GM23338 (cell line): ENCODE data around the gene ZNF346. TPM values are rescaled to one million over a fixed set of nuclear protein-coding genes. Genes with fewer than 3 reads are reported as not detected.

Experiments used
- ATAC-seq: fragments of 200-7000 bp; cut with Tn5 transposase; 3 replicates; pipeline ENCODE4 v1.9.1; 2020
- DNase-seq: peaks from one replicate; pipeline ENCODE4 v3.0.0-alpha.2; 2015; ENCODE audit warnings: low spot score
- H2AFZ ChIP-seq: fragments of 200-600 bp; sonication (generic); 2 replicates; pipeline ENCODE4 v1.8.0; 2016; ENCODE audit warnings: antibody characterized with exemption, mild to moderate bottlenecking, moderate library complexity
- H3F3A ChIP-seq: fragments of 200-600 bp; sonication (generic); replicated peaks from 2 replicates; pipeline ENCODE4 v1.8.0; 2017; ENCODE audit warnings: antibody characterized with exemption, mixed run types, low read depth
- H3K27ac ChIP-seq: fragments of 200-600 bp; sonication (generic); 2 replicates; pipeline ENCODE4 v1.6.1; 2016; ENCODE audit warnings: low read depth
- H3K27me3 ChIP-seq: fragments of 200-600 bp; sonication (generic); 2 replicates; pipeline ENCODE4 v1.8.0; 2016; ENCODE audit warnings: mild to moderate bottlenecking, mixed run types, moderate library complexity; ENCODE audit not compliant: insufficient read depth
- H3K36me3 ChIP-seq: fragments of 200-600 bp; sonication (generic); 2 replicates; pipeline ENCODE4 v1.8.0; 2016; ENCODE audit warnings: mild to moderate bottlenecking; ENCODE audit not compliant: insufficient read depth
- H3K4me1 ChIP-seq: fragments of 200-600 bp; sonication (generic); 2 replicates; pipeline ENCODE4 v1.8.0; 2016; ENCODE audit warnings: mild to moderate bottlenecking, moderate library complexity; ENCODE audit not compliant: insufficient read depth
- H3K4me2 ChIP-seq: fragments of 200-600 bp; sonication (generic); 2 replicates; pipeline ENCODE4 v1.7.1; 2017; ENCODE audit warnings: mixed run types
- H3K4me3 ChIP-seq: fragments of 200-600 bp; sonication (generic); 2 replicates; pipeline ENCODE4 v1.6.1; 2016; ENCODE audit warnings: mixed run types
- H3K79me2 ChIP-seq: fragments of 200-600 bp; sonication (generic); replicated peaks from 2 replicates; pipeline ENCODE4 v1.8.0; 2017; ENCODE audit warnings: mild to moderate bottlenecking; ENCODE audit not compliant: insufficient read depth
- H3K9me2 ChIP-seq: fragments of 200-600 bp; sonication (generic); 2 replicates; pipeline ENCODE4 v1.8.0; 2017; ENCODE audit not compliant: insufficient read depth
- H4K20me1 ChIP-seq: fragments of 200-600 bp; sonication (generic); replicated peaks from 2 replicates; pipeline ENCODE4 v1.8.0; 2017; ENCODE audit warnings: mild to moderate bottlenecking; ENCODE audit not compliant: insufficient read depth
- H3K27ac Mint-ChIP-seq: 2 replicates; pipeline ENCODE4 v1.8.0; 2020; ENCODE audit warnings: inconsistent platforms, mild to moderate bottlenecking, moderate library complexity, mixed read lengths
- H3K27me3 Mint-ChIP-seq: 3 replicates; pipeline ENCODE4 v1.8.0; 2022; ENCODE audit warnings: low read depth, mild to moderate bottlenecking, moderate library complexity, mixed read lengths, inconsistent platforms; ENCODE audit not compliant: insufficient read depth, poor library complexity
- H3K36me3 Mint-ChIP-seq: 3 replicates; pipeline ENCODE4 v1.8.0; 2021; ENCODE audit warnings: low read depth, mild to moderate bottlenecking, inconsistent platforms, moderate library complexity, mixed read lengths
- H3K4me1 Mint-ChIP-seq: 3 replicates; pipeline ENCODE4 v1.8.0; 2020; ENCODE audit warnings: mild to moderate bottlenecking, inconsistent platforms, mixed read lengths
- H3K4me3 Mint-ChIP-seq: 3 replicates; pipeline ENCODE4 v1.8.0; 2021; ENCODE audit warnings: moderate library complexity, mild to moderate bottlenecking, inconsistent platforms, mixed read lengths
- H3K9me3 Mint-ChIP-seq: 3 replicates; pipeline ENCODE4 v1.8.0; 2020; ENCODE audit warnings: moderate library complexity, mild to moderate bottlenecking, inconsistent platforms, mixed read lengths
- CTCF ChIP-seq, 2 experiments: fragments of 200-600 bp in 1 of 2; sonication (generic) in 1 of 2; conservative IDR thresholded peaks; 2 replicates each; pipeline versions ENCODE4 v1.5.1 to v1.6.1; 2016 to 2017; ENCODE audit warnings: antibody characterized with exemption in 2 of 2, low read depth in 2 of 2, mild to moderate bottlenecking in 2 of 2, moderate library complexity in 1 of 2
- STAT1 ChIP-seq: IDR thresholded peaks from one replicate; pipeline ENCODE4 v1.6.1; 2016; ENCODE audit warnings: antibody characterized with exemption; ENCODE audit not compliant: unreplicated experiment
- ZNF114 ChIP-seq: fragments of 250-450 bp; sonication (Bioruptor Pico); IDR thresholded peaks from 2 replicates; pipeline ENCODE4 v1.5.0; 2020; ENCODE audit warnings: mild to moderate bottlenecking, moderate library complexity
- ZNF331 ChIP-seq: fragments of 250-450 bp; sonication (Bioruptor Pico); IDR thresholded peaks from 2 replicates; pipeline ENCODE4 v1.5.0; 2020; ENCODE audit warnings: low read depth, mild to moderate bottlenecking, moderate library complexity
- ZNF462 ChIP-seq: fragments of 250-450 bp; sonication (Bioruptor Pico); IDR thresholded peaks from 2 replicates; pipeline ENCODE4 v1.5.0; 2020; ENCODE audit warnings: mild to moderate bottlenecking, moderate library complexity
- polyA plus RNA-seq: library from polyadenylated mRNA; unstranded; fragments of >200 nt; fragmentation: Nextera tagmentation; extraction: Ambion mirVana; gene quantifications from 2 replicates; pipeline ENCODE4 v1.2.1, GENCODE V29; 2016
- total RNA-seq: library from RNA; depleted of rRNA; stranded (reverse); fragments of >200 nt; shearing (Covaris generic); gene quantifications from 2 replicates; pipeline ENCODE4 v1.2.3, GENCODE V29; 2014

The ZNF346 gene
- total and polyA plus RNA-seq, 2 experiments from 2014 or later, result 11.0 to 27.2 TPM

GRCh38 chr5:177094224-177095087 is 72.0 kb downstream of the ZNF346 start (continued):
- TF ChIP-seq ZNF462 (no peak), STAT1 (no peak), CTCF (conservative IDR thresholded peaks at IDR 0.05; ENCODE audit: low read depth in 2 of 2) (no peak), ZNF114 (CRISPR knock-in tag) (no peak)

- Histone ChIP-seq H4K20me1 (peaks cover 5% of the 10 kb centered on the region; the same call in 1 of the 2 replicates), H3K27ac (no peak overlapping the region), H3K4me1 (peaks cover 17% of the 10 kb centered on the region), H3K4me3 (no peak overlapping the region), H3K79me2 (no peaks in the 10 kb centered on the region), H3K36me3 (peaks cover 5% of the 10 kb centered on the region), H3K9me2 (no peaks in the 10 kb centered on the region), H3K27me3 (no peaks in the 10 kb centered on the region), H3K4me2 (no peak overlapping the region), H2AFZ (no peak overlapping the region), H3F3A (0 out of 2 replicates have a peak, but pooled peaks cover 8% of the 10 kb centered on the region)
- Mint-ChIP-seq H3K4me3 (no peak overlapping the region), H3K27ac (no peak overlapping the region), H3K36me3 (peaks cover 32% of the 10 kb centered on the region), H3K9me3 (no peaks in the 10 kb centered on the region; the same call in 2 of the 3 replicates), H3K27me3 (peaks cover 12% of the 10 kb centered on the region), H3K4me1 (peaks cover 19% of the 10 kb centered on the region)
- ATAC-seq (no peak), DNase-seq (no peak)
- TF ChIP-seq ZNF331 (CRISPR knock-in tag) (no peak), ZNF462 (no peak)
Measured at GRCh38 chr5:177095088-177095669, 72.7 kb downstream of the ZNF346 start.
